Stimulated activated CD8-positive, alpha-beta memory T cell treated with anti-CD3 and anti-CD28 coated beads, Interleukin-4, amount 100 ng/mL, for 4 hours (primary cell): ENCODE results near the gene ADCYAP1R1.

ENCODE experiments used
- DNase-seq, 2 donors: peaks; one replicate each; pipeline ENCODE4 v3.0.0-alpha.2; 2020; ENCODE audit warnings: low read depth in 2 of 2, low spot score in 1 of 2

Gene ADCYAP1R1

DNA sequence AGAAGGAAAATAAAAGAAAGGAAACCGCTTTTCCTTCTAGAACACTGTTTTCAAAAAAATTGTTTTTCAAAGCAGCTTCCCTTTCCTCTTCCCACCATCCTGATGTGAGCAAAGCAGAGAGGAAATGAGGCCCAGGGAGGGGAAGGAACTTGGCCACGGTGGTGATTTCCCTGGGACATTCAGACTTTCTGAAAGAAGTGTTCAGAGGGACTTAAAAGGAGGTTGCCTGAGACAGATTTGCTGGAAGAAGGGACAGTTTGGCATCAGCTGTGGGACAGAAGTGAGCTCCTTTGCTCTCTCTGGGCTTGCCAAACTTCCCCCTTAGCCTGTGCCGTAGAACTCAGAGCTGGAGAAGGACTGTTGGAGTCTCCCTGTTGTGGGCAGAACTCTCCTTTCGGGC is 30.3 kb downstream of the ADCYAP1R1 start:
- no peak for DNase-seq

GRCh38 chr7:31083210-31083786 is 31.2 kb downstream of the ADCYAP1R1 start:
- DNase-seq: no peak

GRCh38 chr7:31084226-31084625 is 32.1 kb downstream of the ADCYAP1R1 start:
- DNase-seq: no peak

GRCh38 chr7:31087351-31087750 is 35.2 kb downstream of the ADCYAP1R1 start:
- DNase-seq: no peak

DNA sequence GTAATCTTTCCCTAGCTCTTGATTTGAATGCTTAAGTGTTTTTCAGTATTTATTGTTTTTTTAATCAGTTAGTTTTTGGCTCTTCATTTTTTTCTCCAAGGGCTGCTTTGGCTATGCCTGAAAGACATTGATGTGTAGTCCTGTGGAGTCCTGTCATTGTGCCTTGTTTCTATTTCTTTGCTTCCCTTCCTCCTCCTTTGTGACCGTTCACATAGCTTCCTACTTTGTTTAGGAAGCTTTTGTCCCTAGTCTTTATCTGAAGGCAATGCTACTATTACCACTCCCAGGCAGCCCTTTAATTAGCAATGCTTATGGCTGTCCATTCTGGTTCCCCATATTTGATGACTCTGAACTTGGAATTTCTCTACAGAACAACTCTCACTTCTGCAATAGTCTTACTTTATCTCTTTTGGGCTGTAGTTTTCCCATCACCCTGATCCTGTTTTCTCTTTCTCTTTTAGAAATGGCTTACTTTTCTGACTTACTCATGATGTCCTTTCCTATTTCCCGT is 39.9 kb downstream of the ADCYAP1R1 start:
- DNase-seq: no peak

DNA sequence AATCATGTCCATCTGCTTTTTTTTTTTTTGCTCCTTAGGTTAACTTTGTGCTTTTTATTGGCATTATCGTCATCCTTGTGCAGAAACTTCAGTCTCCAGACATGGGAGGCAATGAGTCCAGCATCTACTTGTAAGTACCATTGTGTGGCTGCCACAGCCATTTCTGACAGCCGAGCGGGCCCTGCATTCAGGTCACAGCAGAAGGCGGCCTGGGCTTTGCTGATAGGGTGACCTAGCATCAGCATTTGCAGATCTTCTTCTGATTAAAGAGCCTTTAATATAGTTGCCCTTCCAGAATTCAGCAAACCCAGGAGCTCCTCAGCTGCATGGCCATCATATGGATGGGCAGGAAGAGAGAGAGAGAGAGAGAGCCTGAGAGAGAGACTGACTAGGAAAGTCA is 40.5 kb downstream of the ADCYAP1R1 start:
- no peak for DNase-seq

DNA sequence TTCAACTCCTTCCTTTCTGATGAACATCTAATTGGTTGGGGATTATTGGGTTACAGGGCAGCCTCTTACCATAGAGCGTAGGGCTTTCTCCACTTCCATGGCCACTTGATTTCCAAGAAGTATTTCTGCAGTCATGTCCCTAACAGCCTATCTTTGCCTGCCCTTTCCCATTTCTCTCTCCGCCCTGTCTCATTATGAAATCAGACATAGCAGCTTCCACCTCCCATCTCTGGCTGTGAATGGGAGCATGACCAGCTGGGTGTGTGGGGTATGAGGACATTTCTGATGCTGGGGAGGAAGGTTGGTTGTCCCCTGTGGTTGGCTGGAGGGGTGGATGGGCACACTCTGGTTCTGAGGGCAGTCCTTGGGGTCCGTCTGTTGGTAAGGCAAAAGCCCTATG is 41.2 kb downstream of the ADCYAP1R1 start:
- DNase-seq: no peak

DNA sequence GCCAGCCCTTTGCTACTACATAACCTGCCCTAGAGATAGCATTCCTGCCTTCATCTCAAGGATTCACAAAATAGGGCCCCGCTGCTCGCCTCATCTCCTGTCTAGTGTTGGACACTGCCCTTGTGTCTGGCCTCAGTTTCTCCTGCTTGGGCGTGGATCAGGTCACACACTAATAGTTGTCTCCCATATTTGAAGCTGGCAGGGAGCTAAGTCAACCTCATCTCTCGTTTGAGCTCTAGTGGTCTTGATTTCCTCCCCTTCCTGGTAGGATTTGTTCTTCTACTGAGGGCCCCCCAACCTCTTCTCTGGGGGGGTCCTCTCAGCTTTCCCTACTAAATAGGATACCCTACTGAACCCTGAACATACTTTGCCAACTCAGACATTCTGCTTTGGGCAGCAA is 42.2 kb downstream of the ADCYAP1R1 start:
- DNase-seq: no peak

DNA sequence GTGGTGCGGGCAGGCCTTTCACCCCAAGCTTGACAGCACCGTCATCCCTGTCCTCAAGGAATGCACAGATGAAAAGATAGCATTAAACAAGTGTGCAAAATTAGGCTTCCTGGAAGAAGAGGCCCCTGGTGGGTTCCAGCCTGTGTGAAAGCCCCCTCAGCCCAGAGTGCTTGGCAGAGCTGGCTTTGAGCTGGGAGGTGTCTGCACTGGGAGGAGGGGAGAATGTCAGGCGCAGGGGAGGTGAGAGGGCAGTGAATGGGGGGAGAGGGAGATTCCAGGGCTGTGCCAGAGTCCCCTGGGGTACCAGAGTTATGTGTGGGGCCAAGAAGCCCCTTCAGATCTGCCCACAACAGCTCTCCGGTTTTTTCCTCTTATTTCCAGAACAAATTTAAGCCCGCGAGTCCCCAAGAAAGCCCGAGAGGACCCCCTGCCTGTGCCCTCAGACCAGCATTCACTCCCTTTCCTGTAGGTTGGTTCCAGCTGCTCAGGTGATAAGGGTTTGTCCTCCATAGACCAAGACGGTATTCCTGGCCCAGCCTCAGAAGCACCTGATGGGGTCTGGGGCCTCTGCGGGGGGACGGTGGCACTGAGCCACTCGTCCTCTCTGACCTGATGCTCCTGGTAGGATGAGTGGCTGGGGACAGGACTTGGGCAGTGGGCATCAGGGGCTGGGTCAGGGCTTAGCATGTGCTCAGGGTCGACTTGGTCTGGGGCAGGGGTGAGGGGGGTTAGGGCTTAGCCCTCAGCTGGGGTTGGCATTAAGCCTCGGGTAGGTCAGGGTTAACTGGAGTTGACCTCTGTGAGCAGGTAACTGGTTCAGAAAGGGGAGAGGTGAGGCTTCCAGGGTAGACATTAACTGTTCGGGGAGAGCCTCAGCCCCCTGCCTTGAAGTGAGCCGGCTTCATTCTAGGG is 43.4 kb downstream of the ADCYAP1R1 start:
- no peak for DNase-seq

DNA sequence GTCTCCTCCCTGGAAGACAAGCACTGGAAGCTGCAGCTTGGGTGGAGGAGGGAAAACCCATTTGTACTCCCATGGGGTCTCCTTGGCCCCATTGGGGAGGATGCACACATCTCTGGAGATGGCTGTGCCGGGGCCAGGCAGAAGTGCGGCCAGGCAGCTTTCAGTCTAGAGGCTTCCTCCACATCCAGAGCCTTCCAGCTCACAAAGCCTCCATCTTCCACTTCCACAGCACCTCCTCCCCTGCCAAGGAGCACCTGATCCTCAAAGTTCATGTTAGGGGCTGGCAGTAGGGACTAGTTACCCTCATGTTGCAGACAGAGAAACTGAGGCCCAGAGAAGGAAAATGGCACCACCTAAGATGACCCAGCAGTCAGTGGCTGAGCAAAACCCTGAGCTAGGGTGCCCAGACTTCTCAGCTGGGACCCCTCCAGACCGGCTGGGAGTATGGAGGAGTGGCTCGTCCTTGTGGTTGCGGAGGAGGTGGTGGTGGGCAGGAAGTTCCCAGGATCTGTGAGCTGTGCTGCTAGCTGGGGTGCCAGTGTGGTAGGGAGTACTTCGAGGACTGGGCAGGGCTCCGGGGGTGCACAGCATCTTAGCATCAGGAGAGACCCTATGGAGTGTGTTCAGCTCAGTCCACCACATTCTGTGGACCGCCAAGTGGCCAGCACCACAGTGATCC is 44.2 kb downstream of the ADCYAP1R1 start:
- no peak for DNase-seq

DNA sequence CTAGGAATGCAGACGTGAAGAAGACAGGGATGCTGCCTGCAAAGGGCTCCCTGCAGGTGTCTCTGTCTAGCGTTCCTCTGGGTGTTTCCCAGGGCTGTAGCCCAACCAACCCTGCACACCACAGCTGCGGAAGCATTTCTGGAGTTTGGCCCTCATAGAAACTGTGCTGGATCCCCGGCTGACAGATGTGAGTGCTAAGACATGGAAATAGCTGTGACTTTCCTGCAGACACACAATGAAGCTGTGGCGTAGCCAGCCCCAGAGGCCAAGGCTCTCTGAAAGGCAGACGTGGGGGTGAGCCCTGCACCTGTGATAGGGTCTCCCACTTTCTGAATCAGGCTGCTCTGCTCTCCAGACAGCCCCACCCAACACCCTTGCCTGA is 44.8 kb downstream of the ADCYAP1R1 start:
- DNase-seq: no peak

DNA sequence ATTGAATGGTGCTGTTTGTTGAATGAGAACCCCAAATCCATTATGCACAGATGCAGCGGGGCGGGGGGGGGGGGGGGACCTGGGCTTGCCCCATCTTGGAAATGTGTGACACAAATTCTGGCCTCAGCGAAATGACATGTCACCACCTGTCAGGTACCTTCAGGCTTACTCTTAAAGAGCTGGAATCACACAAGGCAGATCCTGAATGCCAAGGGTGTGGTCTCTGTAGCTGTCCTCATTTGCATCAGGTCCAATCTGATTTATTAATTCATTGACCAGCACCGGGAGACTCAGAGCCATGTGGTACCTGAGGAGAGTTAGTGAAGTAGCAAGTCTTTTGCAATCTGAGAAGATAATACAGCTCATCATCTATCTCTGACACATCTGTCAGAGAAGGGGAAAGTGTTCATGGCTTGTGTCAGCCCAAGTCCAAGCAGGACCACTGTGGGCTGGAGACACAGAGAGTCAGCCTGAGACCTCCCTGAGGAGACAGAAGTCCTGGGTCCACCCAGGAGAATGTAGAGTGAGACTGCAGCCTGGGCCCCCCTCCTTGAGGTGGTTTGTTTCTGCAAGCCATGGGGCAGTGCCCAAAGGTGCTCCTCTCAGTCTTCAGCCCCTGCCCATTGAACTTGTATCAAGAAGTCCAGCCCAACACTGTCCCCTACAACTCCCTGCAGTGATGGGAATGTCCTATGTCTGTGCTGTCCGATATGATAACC is 46.7 kb downstream of the ADCYAP1R1 start:
- DNase-seq: no peak

GRCh38 chr7:31099451-31100444 is 47.6 kb downstream of the ADCYAP1R1 start:
- DNase-seq: no peak

- no peak for DNase-seq
Observed at GRCh38 chr7:31100445-31100844, 48.3 kb downstream of the ADCYAP1R1 start.

DNA sequence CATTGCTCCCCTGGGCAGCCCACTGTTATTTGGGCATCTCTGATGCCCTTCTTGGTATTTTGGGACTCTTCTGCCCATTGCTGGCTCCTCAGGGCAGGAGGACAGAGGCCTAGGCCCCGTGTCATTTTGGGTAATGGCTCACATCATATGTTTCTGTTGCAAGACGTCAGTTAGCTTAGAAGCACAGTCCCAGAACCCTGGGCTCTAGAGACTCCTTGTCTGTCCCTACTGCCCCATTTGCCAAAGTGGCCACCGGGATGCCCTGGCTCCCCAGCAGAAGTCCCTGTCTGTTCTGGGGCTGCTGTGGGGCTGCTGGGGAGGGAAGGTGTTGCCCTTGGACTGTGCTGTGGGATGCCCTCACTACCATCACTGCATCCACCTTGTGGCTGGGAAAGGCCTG is 48.8 kb downstream of the ADCYAP1R1 start:
- DNase-seq: no peak

DNA sequence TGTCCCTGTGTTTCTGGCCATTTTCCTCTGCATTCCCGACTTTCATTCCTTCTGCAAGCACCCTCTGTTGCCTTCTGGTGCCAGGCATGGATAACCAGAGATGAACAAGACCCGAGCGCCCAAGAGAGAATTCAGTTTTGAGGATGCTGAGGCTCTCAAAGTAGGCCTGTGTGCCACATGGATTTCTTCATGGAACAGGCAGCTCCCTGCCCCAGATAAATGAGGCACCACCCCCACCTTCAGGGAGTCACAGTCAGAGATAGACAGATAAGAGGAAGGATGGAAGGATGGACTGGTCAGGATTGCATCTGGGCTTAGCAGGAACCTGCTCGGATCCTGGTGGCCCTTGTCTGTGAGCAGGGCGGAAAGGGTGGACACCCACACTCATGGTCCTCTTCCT is 49.4 kb downstream of the ADCYAP1R1 start:
- no peak for DNase-seq

GRCh38 chr7:31102151-31102972 is 50.3 kb downstream of the ADCYAP1R1 start:
- DNase-seq: no peak

GRCh38 chr7:31102973-31103850 is 51.1 kb downstream of the ADCYAP1R1 start:
- no peak for DNase-seq
